HG02970 (cell line): ENCODE measurements around the gene TENM4.

Source experiments
- ATAC-seq: cut with Tn5 transposase; IDR thresholded peaks from one replicate; pipeline ENCODE4 v1.9.1; 2021; ENCODE audit warnings: mild to moderate bottlenecking, moderate library complexity, moderate number of reproducible peaks; ENCODE audit not compliant: unreplicated experiment, low FRiP score

Gene TENM4

GRCh38 chr11:79312617-79313529 is 128.0 kb downstream of the TENM4 start:
- ATAC-seq = no peak

- ATAC-seq = no peak
These were observed 129.4 kb downstream of the TENM4 start for GRCh38 chr11:79311461-79311860.

- no peak for ATAC-seq
These were observed 131.4 kb downstream of the TENM4 start for GRCh38 chr11:79309407-79309806.

DNA sequence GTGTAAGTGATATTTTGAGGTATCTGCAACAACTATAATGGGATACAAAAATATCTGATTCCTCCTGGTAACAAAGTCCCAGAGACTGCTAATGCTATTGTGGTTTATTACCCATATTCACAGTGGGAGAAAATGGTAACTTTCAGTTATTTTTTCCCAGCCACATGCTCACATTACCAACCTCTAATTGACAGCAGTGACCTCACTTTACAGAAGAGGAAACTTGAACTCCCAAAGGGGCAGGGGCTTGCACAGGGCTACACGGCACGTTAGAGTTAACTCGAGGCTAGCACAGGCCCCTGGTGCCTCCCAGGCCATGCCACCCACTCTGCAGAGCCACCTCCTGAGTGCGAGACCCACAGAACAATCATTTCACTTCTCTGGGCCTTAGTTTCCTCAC is 132.4 kb downstream of the TENM4 start:
- no peak for ATAC-seq

DNA sequence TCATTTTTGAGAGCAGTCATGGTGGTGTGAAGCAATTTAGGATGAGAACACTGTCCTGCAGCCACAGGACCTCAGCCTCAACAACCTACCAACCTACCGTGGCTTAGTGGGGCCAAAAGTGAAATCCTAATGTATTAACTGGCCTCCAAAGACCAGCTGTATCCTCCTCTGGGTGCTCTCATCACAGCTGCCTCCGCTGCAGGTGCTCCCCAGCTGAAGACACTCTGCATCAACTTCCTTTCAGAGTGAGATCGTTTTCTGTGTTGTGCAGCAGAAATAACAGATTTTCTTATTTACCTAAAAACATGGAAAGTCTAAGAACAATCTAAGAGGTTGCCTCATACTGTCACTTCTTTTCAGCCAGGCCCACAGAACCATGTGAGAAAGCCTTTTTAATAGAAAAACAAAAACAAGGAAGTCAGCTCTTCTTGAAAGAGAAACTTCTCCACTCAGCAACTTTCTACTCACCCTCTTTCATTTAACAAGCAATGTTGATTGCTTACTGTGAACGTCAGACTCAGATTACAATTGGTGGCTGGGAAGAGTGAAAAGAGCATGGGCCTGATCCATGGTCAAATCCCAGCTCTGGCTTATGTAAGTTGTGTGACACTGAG is 136.1 kb downstream of the TENM4 start:
- no peak for ATAC-seq

- ATAC-seq = no peak
These were observed 144.7 kb downstream of the TENM4 start for GRCh38 chr11:79296141-79296540.

- no peak for ATAC-seq
These were observed 145.7 kb downstream of the TENM4 start for GRCh38 chr11:79294845-79295731.

DNA sequence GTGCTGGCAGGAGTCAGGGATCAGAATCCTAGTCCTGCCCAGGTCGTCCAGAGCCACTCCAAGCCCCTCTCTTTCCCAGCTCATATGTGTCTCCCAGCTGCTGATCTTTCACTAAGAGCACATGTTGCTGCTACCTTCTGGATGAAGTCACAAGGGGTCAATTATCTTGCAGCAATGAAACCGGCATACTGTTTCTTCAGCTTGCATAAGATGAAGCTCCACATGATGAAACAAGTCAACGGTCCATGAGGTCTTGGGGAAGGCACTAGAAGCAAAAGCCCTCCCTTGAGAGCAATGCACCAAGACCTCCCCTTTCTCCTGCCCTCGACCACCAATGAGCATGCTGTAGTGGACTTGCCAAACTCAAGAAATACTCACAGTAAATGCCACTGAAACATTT is 148.9 kb downstream of the TENM4 start:
- no peak for ATAC-seq

- no peak for ATAC-seq
These were observed 150.1 kb downstream of the TENM4 start for GRCh38 chr11:79290761-79291160.

DNA sequence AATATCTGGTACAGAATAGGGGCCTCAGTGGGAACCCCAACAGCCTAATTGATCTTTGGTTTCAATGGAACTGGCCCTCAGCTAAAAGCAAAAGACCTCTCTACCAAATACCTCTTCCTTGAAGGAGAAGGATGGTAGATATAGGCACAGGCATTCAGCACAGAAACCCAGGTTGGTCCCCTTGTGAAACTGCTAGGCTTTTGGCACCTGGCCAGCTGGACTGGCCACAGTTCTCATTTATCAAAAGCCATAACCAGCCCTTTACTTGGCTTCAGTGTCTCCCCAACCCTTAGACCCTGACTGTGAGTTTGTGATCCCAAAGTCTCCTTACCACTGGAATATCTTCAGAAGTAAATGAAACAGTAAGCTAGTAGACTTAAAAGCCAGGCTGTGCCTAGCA is 152.9 kb downstream of the TENM4 start:
- ATAC-seq = no peak

GRCh38 chr11:79285756-79286155 is 155.1 kb downstream of the TENM4 start:
- ATAC-seq = no peak

DNA sequence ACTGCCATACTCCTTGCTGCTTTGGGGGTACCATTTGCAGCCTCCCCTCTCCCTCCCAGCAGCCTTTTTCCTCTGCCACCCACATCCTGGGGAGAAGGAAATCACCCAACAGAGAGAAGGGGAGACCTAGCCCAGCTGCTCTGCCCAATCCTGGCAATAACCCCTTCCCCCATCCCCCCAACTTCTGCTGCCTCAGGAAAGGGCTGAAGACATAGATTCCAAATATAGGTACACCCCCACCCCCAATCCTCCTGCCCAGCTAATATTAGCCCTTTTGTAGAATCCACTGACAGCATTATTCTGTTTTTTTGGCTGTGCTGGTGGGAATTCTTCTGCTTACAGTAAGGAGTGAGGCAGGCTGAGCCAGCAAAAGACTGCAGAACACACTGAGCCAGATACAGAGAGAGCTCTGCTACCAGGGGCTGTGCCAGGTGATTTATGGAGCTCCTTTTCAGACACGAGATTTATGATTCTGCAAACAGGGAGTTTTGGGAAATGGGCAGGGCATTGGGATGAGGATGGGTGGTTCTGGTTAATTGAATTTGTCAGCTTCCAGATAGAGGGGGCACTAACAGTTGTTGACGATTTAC is 164.0 kb downstream of the TENM4 start:
- no peak for ATAC-seq

DNA sequence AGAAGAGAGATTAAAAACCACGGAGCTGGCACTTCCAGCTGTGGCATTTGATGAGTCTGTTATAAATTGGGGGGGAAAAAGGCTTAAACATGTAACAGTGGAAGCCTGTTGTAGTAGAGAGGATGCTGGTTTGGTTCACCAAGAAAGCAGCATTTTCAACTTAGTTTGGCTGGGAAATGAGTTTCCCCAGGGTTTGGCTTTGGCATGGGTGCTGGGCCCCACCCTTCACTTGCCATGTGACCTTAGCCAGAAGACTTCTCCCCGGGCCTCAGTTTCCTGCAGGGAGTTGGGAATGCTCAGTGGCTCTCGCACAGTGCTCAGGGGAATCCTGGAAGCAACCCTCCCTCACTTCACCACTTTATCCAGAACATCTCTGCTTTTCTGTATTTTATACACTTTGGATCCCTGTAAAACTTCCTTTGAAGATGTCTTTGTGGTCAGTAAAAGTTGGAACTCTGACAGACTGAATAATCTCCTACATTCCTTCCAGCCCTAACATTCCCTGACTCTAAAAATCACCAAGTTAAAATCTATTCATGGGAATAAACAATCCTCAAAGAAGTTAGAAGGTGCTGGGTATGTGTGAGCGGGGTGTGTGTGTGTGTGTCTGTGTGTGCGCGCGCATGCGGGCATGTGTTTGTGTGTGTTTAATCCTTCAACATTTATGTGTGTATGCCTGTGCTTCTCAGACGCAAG is 166.0 kb downstream of the TENM4 start:
- no peak for ATAC-seq

DNA sequence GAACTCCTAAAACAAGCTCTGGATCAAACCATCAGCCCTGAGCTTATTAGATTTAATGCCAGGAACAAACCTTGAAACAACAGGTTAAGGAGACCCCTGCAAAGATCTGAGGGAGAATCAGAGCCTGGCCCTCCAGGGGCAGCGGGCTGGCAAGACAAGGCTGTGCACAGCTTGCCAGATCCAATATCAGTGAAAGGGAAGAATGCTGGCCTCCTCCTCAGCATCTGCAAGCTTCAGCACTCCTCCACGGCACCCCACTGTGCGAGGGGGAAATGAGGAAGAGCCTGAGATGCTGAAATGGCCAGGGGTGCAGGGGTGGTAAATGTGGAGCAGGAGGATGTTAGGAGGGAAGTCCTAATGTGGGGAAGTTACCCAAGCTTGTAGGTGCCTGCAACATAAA is 167.0 kb downstream of the TENM4 start:
- ATAC-seq = no peak

DNA sequence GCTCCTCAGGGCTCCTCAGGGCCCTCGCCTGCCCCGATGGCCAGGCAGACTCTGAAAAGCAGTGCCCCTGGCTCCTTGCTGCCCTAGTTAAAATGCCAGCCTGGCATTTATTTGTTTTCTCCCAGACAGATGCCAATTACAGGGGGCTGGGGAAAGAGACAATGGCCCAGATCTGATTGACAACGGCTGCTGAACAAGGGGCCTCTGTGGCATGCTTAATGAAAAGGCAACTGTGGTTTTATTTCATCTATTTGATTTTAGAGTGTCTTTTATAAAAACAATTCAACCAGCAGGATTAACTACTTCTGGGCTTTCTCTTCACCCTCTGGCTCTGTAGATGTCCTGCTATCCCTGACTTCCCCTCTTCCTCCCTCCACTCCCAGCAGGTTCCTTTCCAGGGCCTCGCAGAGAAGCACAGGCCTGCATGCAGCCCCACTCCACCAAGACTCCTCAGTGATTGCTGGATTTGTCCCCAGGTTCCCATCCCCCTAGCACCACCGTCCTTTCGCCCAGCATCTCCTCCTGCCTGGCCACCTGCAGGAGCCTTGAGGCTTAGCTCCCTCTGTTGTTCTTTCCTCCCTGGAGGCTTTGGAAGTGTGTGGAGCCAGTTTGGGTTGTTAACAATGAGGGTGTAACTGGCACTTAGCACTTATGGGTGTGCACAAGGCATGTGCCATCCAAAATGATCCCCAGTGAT is 171.1 kb downstream of the TENM4 start:
- no peak for ATAC-seq

DNA sequence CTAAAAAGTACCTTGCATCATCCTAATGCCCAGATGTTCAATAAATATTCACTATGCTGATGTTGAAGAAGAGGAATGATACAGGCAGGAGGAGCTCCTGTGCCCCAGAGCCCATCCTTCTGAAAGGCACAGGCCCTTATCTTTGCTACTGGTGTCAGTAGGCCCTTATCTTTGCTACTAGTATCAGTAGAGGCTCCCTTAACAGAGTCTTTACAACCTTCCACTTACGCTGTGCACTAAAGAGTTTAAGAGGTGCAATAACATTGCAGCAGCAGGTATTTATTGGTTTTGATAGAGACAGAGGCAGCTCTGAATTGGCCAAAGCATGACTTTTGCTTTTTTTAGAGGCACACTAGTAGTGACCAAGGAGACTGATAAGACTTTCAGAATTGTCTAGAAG is 174.4 kb downstream of the TENM4 start:
- ATAC-seq = no peak

GRCh38 chr11:79265756-79266322 is 175.0 kb downstream of the TENM4 start:
- ATAC-seq = no peak

- no peak for ATAC-seq
These were observed 176.5 kb downstream of the TENM4 start for GRCh38 chr11:79264284-79264683.

GRCh38 chr11:79263001-79263400 is 177.8 kb downstream of the TENM4 start:
- ATAC-seq = no peak
